Measurements from ENCODE around the gene PLEKHG5. TPM values are rescaled to one million over a fixed set of nuclear protein-coding genes. Genes with fewer than 3 reads are reported as not detected.
A peak's percentile ranks its signal among the peaks of the same experiment; 100 is the strongest.
"Not testable (repeated sequence)": the region's sequence is repeated elsewhere in the genome, so short reads cannot be mapped to it uniquely, and the experiment has no call there.

The PLEKHG5 gene
- total RNA-seq, 4 donors from 2014 or later: 17.9 to 42.7 (median 37.1) TPM

GRCh38 chr1:6495041-6495441 is 3.6 kb upstream of the PLEKHG5 start:
- Histone ChIP-seq H3K4me3 (no peak overlapping the region), H3K36me3 (no peaks in the 10 kb centered on the region), H3K27ac (no peak overlapping the region), H3K4me1 (peaks cover 14 to 32% (median 23%) of the 10 kb centered on the region in 4 donors), H3K9me3 (no peaks in the 10 kb centered on the region), H3K27me3 (peaks cover 29% of the 10 kb centered on the region)
- DNase-seq: no peak
- in situ Hi-C loops (cut with MboI; ENCODE audit: low pct_ligation_motif_present in 1 of 4, low pct_unique_long_range_greater_than_20kb in 1 of 4, low sequenced_read_pairs in 3 of 4) (loop anchor here in 3 of 4 donors (25.0 kb wide), 1 partner anchor 142 kb away; no protein-coding TSS in a partner anchor), intact Hi-C loops (cut with DNase I; ENCODE audit: low total_unique reads) (no loop called here)
- WGBS, 2 donors (ENCODE audit: low coverage in 1 of 2): 42% methylated on average over 11 of the region's 13 CpGs; no CpG with 5 or more reads in 1 of the 2 donors
- TF ChIP-seq CTCF (IDR thresholded peaks at IDR 0.05) (no peak), POLR2A (IDR thresholded peaks at IDR 0.05) (no peak), EP300 (IDR thresholded peaks at IDR 0.05; ENCODE audit: low read depth) (no peak), POLR2AphosphoS5 (IDR thresholded peaks at IDR 0.05) (no peak)

- H3K4me1 ChIP-seq: peaks cover 14 to 36% (median 26%) of the 10 kb centered on the region in 4 donors
- no peaks in the 10 kb centered on the region for H3K36me3 ChIP-seq
- H3K27me3 ChIP-seq: peaks cover 29% of the 10 kb centered on the region
- in situ Hi-C loops (cut with MboI; ENCODE audit: low pct_ligation_motif_present in 1 of 4, low pct_unique_long_range_greater_than_20kb in 1 of 4, low sequenced_read_pairs in 3 of 4) (loop anchor here in 3 of 4 donors (25.0 kb wide), 1 partner anchor 143 kb away; no protein-coding TSS in a partner anchor), intact Hi-C loops (cut with DNase I; ENCODE audit: low total_unique reads) (no loop called here)
- no peak overlapping the region for H3K27ac ChIP-seq
- no peaks in the 10 kb centered on the region for H3K9me3 ChIP-seq
- 86% methylated on average over 4 of the region's 4 CpGs; no CpG with 5 or more reads in 1 of the 2 donors for WGBS, 2 donors (ENCODE audit: low coverage in 1 of 2)
- no peak overlapping the region for H3K4me3 ChIP-seq
- DNase-seq: no peak
- TF ChIP-seq EP300 (IDR thresholded peaks at IDR 0.05; ENCODE audit: low read depth) (no peak), POLR2A (IDR thresholded peaks at IDR 0.05) (no peak), POLR2AphosphoS5 (IDR thresholded peaks at IDR 0.05) (no peak), CTCF (IDR thresholded peaks at IDR 0.05) (no peak)
These were observed 3.2 kb upstream of the PLEKHG5 start for GRCh38 chr1:6494627-6495026.

DNA sequence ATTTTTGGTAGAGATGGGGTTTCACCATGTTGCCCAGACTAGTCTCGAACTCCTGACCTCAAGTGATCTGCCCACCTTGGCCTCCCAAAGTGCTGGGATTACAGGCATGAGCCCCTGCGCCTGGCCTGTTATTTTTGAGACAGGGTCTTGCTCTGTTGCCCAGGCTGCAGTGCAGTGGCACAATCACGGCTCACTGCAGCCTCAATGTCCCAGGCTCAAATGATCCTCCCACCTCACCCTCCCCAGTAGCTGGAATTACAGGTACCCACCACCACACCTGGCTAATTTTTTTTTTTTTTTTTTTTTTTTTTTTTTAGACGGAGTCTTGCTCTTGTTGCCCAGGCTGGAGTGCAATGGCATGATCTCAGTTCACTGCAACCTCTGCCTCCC is 2.4 kb upstream of the PLEKHG5 start:
- peaks cover 14 to 44% (median 34%) of the 10 kb centered on the region in 4 donors for H3K4me1 ChIP-seq
- intact Hi-C loops (cut with DNase I; ENCODE audit: low total_unique reads); H3K36me3 ChIP-seq; DNase-seq; H3K9me3 ChIP-seq; H3K27ac ChIP-seq; H3K4me3 ChIP-seq: not testable (repeated sequence)
- H3K27me3 ChIP-seq: peaks cover 27% of the 10 kb centered on the region
- in situ Hi-C loops (cut with MboI; ENCODE audit: low pct_ligation_motif_present in 1 of 4, low pct_unique_long_range_greater_than_20kb in 1 of 4, low sequenced_read_pairs in 3 of 4): loop anchor here in 3 of 4 donors (25.0 kb wide), 1 partner anchor 143 kb away; no protein-coding TSS in a partner anchor
- 97 to 100% methylated on average over 1 to 4 of the region's 4 CpGs for WGBS, 2 donors (ENCODE audit: low coverage in 1 of 2)

GRCh38 chr1:6491966-6492365 is 499 bp upstream of the PLEKHG5 start:
- peaks cover 16% of the 10 kb centered on the region for H3K27me3 ChIP-seq
- WGBS, 2 donors (ENCODE audit: low coverage in 1 of 2): 88% methylated on average over 10 of the region's 10 CpGs; no CpG with 5 or more reads in 1 of the 2 donors
- intact Hi-C loops (cut with DNase I; ENCODE audit: low total_unique reads) (no loop called here), in situ Hi-C loops (cut with MboI; ENCODE audit: low pct_ligation_motif_present in 1 of 4, low pct_unique_long_range_greater_than_20kb in 1 of 4, low sequenced_read_pairs in 3 of 4) (loop anchor here in 3 of 4 donors (25.0 kb wide), 1 partner anchor 145 kb away; no protein-coding TSS in a partner anchor)
- no peaks in the 10 kb centered on the region for H3K36me3 ChIP-seq
- H3K9me3 ChIP-seq: no peaks in the 10 kb centered on the region
- no peak for DNase-seq
- no peak overlapping the region for H3K27ac ChIP-seq
- peaks cover 7 to 38% (median 30%) of the 10 kb centered on the region in 4 donors for H3K4me1 ChIP-seq
- TF ChIP-seq CTCF (IDR thresholded peaks at IDR 0.05): no peak
- no peak for TF ChIP-seq POLR2AphosphoS5 (IDR thresholded peaks at IDR 0.05)
- no peak for TF ChIP-seq EP300 (IDR thresholded peaks at IDR 0.05; ENCODE audit: low read depth)
- no peak for TF ChIP-seq POLR2A (IDR thresholded peaks at IDR 0.05)
- no peak overlapping the region for H3K4me3 ChIP-seq

- no peak for DNase-seq
- TF ChIP-seq EP300 (IDR thresholded peaks at IDR 0.05; ENCODE audit: low read depth) (no peak), POLR2AphosphoS5 (IDR thresholded peaks at IDR 0.05) (no peak), CTCF (IDR thresholded peaks at IDR 0.05) (no peak), POLR2A (IDR thresholded peaks at IDR 0.05) (no peak)
- Histone ChIP-seq H3K36me3 (no peaks in the 10 kb centered on the region), H3K27me3 (peaks cover 10% of the 10 kb centered on the region), H3K27ac (peak overlapping the region; percentile 75 to 87 (median 80)), H3K9me3 (no peaks in the 10 kb centered on the region), H3K4me1 (peaks cover 7 to 36% (median 28%) of the 10 kb centered on the region in 4 donors), H3K4me3 (peak overlapping the region; percentile 51 to 90 (median 60))
- WGBS, 2 donors (ENCODE audit: low coverage in 1 of 2): 35 to 36% methylated on average over 3 to 6 of the region's 6 CpGs
- in situ Hi-C loops (cut with MboI; ENCODE audit: low pct_ligation_motif_present in 1 of 4, low pct_unique_long_range_greater_than_20kb in 1 of 4, low sequenced_read_pairs in 3 of 4) (loop anchor here in 3 of 4 donors (25.0 kb wide), 1 partner anchor 146 kb away; no protein-coding TSS in a partner anchor), intact Hi-C loops (cut with DNase I; ENCODE audit: low total_unique reads) (no loop called here)
These were observed 402 bp downstream of the PLEKHG5 start for GRCh38 chr1:6491081-6491449.

All from transverse colon (tissue), 4 donors.